CD8-positive, alpha-beta memory T cell (primary cell): ENCODE measurements around the gene MAT1A. TPM values are rescaled to one million over a fixed set of nuclear protein-coding genes. Genes with fewer than 3 reads are reported as not detected.

Experiments used
- CTCF ChIA-PET: fragments of 350-600 bp; sonication (Branson Sonifier 250); formaldehyde crosslinking; loops from one replicate; lab custom pipeline; 2021; ENCODE audit warnings: antibody characterized with exemption; lab: Charles Lee
- POLR2A ChIA-PET: fragments of 350-600 bp; sonication (Branson Sonifier 250); formaldehyde crosslinking; loops from one replicate; lab custom pipeline; 2021; ENCODE audit warnings: antibody characterized with exemption; lab: Charles Lee
- DNase-seq, 5 donors: peaks; one replicate each; pipeline versions ENCODE4 v3.0.0 to v3.0.0-alpha.2; 2020 to 2022; ENCODE audit warnings: mixed read lengths in 1 of 5
- H3K27ac ChIP-seq: one replicate; pipeline ENCODE4 v1.7.0; 2013; ENCODE audit warnings: low read depth, mild to moderate bottlenecking, low read length, moderate library complexity
- H3K27me3 ChIP-seq: 2 replicates; pipeline ENCODE4 v1.7.0; 2013; ENCODE audit warnings: low read length, mild to moderate bottlenecking; ENCODE audit not compliant: insufficient read depth, poor library complexity, severe bottlenecking
- H3K36me3 ChIP-seq: 2 replicates; pipeline ENCODE4 v1.7.0; 2013; ENCODE audit warnings: mild to moderate bottlenecking, low read length, moderate library complexity; ENCODE audit not compliant: insufficient read depth
- H3K4me1 ChIP-seq: 2 replicates; pipeline ENCODE4 v1.7.0; 2013; ENCODE audit warnings: mild to moderate bottlenecking, low read length, moderate library complexity; ENCODE audit not compliant: insufficient read depth
- H3K4me3 ChIP-seq: 2 replicates; pipeline ENCODE4 v1.7.0; 2013; ENCODE audit warnings: mild to moderate bottlenecking, low read length
- H3K9me3 ChIP-seq: 2 replicates; pipeline ENCODE4 v1.7.0; 2013; ENCODE audit warnings: mild to moderate bottlenecking, low read length
- H3K27ac Mint-ChIP-seq, 8 donors: one replicate each; pipeline ENCODE4 v1.8.0; 2020 to 2021; ENCODE audit warnings: mixed read lengths in 8 of 8, mild to moderate bottlenecking in 6 of 8, inconsistent platforms in 3 of 8, moderate library complexity in 3 of 8
- H3K27me3 Mint-ChIP-seq, 2 donors: one replicate each; pipeline ENCODE4 v1.8.0; 2020 to 2021; ENCODE audit warnings: mixed read lengths in 2 of 2, mild to moderate bottlenecking in 1 of 2, moderate library complexity in 1 of 2
- H3K36me3 Mint-ChIP-seq, 3 donors: one replicate each; pipeline ENCODE4 v1.8.0; 2020 to 2021; ENCODE audit warnings: mixed read lengths in 3 of 3, inconsistent platforms in 1 of 3, mild to moderate bottlenecking in 1 of 3
- H3K4me1 Mint-ChIP-seq, 3 donors: one replicate each; pipeline ENCODE4 v1.8.0; 2020 to 2021; ENCODE audit warnings: mixed read lengths in 3 of 3, inconsistent platforms in 1 of 3, mild to moderate bottlenecking in 1 of 3
- H3K4me3 Mint-ChIP-seq, 7 donors: one replicate each; pipeline ENCODE4 v1.8.0; 2020 to 2021; ENCODE audit warnings: mixed read lengths in 7 of 7, mild to moderate bottlenecking in 6 of 7, moderate library complexity in 4 of 7, inconsistent platforms in 2 of 7
- H3K9me3 Mint-ChIP-seq, 5 donors: one replicate each; pipeline ENCODE4 v1.8.0; 2020 to 2022; ENCODE audit warnings: mixed read lengths in 5 of 5, mild to moderate bottlenecking in 3 of 5, moderate library complexity in 2 of 5, inconsistent platforms in 1 of 5
- polyA plus RNA-seq: library from polyadenylated mRNA; unstranded; fragments of 300-500 nt; fragmentation: Illumina TruSeq; gene quantifications from one replicate; pipeline ENCODE4 v1.2.3, GENCODE V29; 2021
- total RNA-seq, 2 experiments: library from RNA; stranded (reverse); gene quantifications; one replicate each; pipeline ENCODE4 v1.2.3, GENCODE V29; 2021

Gene MAT1A
- total and polyA plus RNA-seq, 3 experiments from 2014 or later, result not detected

DNA sequence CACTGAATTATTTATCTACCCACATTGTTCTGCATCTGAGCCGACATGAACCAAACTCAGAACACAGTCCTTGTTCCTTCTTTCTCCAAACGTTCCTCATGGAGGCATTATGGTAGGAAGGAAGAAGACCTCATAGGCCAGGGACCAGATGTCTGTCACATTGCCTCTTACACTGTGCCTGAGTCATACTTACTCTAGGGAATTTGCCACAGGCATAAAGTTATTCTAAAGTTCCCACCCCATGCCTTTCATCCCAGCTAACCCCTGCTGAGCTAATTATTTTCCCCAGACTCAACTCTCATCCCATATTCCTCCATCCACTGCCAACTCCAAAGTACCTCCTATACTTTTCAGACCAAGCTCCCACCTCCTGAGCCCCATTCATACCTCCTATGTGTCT, 21.2 kb downstream of the MAT1A start:
- no peaks in the 10 kb centered on the region for H3K9me3 ChIP-seq
- Mint-ChIP-seq H3K4me1 (no peaks in the 10 kb centered on the region), H3K9me3 (peaks cover 1 to 5% (median 3%) of the 10 kb centered on the region in 5 donors), H3K4me3 (no peak overlapping the region), H3K36me3 (no peaks in the 10 kb centered on the region), H3K27me3 (peaks cover 19 to 24% of the 10 kb centered on the region in 2 donors), H3K27ac (peak overlapping the region in 1 of 8 donors; percentile 29)
- ChIA-PET CTCF (no interaction called here), POLR2A (no interaction called here)
- H3K4me3 ChIP-seq, result no peak overlapping the region
- H3K4me1 ChIP-seq, result no peaks in the 10 kb centered on the region
- no peaks in the 10 kb centered on the region for H3K36me3 ChIP-seq
- H3K27me3 ChIP-seq, result no peaks in the 10 kb centered on the region
- DNase-seq, result no peak
- H3K27ac ChIP-seq, result no peak overlapping the region

DNA sequence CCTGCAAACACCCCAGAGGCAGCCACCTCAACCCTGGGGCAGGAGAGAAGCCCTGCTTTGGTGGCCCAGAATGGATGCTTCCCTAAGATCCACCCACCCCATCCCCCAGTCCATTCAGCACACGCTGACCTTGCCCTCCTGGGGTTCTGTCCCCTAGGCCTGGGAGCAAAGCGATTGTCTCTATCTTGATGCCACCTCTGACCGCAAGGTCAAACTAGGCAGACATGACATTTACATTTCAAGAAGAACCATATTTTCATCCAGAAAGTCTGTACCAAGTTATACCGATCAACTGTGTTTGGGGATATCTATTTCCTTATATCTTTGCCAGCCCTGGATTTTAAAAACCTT, 23.0 kb downstream of the MAT1A start:
- POLR2A ChIA-PET, result no interaction called here
- Histone ChIP-seq H3K36me3 (no peaks in the 10 kb centered on the region), H3K9me3 (no peaks in the 10 kb centered on the region), H3K4me3 (no peak overlapping the region), H3K4me1 (no peaks in the 10 kb centered on the region), H3K27me3 (no peaks in the 10 kb centered on the region), H3K27ac (no peak overlapping the region)
- H3K4me1 Mint-ChIP-seq, result no peaks in the 10 kb centered on the region
- DNase-seq, result no peak
- no peaks in the 10 kb centered on the region for H3K36me3 Mint-ChIP-seq
- H3K4me3 Mint-ChIP-seq, result no peak overlapping the region
- CTCF ChIA-PET, result no interaction called here
- H3K9me3 Mint-ChIP-seq, result peaks cover 1 to 5% (median 3%) of the 10 kb centered on the region in 5 donors
- no peak overlapping the region for H3K27ac Mint-ChIP-seq
- H3K27me3 Mint-ChIP-seq, result peaks cover 19 to 23% of the 10 kb centered on the region in 2 donors

DNA sequence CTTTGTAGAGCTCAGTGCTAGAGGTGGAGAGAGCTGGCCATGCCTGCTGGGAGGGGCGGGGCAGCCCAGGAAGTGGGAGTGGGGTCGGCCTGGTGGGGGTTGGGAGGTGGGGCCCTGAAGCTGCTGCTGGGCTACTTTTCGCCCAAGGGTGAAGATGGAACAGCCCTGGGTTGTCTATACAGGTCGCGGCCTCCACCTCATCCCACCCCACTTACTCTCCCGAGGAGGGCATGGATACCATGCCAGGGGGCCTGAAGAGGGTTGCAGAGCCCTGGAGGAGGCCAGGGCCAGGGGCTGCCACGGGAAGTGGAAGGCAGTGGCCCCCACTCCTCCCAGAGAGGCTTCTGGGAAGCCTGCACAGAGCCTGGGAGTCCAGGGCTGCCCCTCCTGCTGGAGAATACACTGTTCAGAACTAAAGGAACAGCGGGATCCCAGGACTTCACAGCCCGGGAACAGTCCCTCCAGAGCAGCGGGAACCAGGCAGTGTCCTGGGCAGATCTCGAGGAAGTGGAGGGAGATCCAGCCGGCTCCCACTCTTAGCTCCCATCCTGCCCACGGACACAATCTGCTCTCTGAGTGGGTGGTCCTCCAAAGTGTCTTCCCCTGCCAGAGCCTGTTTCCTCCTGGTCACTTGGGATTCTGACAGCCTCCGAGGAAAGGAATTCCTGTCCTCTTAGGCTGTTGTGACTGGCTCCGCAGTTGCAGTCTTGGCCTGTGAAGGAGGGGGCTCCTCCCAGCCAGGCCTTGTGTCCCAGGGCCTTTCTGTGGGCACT, 23.5 kb downstream of the MAT1A start:
- POLR2A ChIA-PET, result no interaction called here
- H3K4me1 Mint-ChIP-seq, result no peaks in the 10 kb centered on the region
- no peaks in the 10 kb centered on the region for H3K36me3 Mint-ChIP-seq
- Histone ChIP-seq H3K9me3 (no peaks in the 10 kb centered on the region), H3K36me3 (no peaks in the 10 kb centered on the region), H3K27ac (no peak overlapping the region), H3K4me3 (no peak overlapping the region), H3K4me1 (no peaks in the 10 kb centered on the region), H3K27me3 (no peaks in the 10 kb centered on the region)
- H3K9me3 Mint-ChIP-seq, result peaks cover 1 to 5% (median 3%) of the 10 kb centered on the region in 5 donors
- no peak for DNase-seq
- H3K4me3 Mint-ChIP-seq, result no peak overlapping the region
- H3K27ac Mint-ChIP-seq, result no peak overlapping the region
- peaks cover 16 to 17% of the 10 kb centered on the region in 2 donors for H3K27me3 Mint-ChIP-seq
- CTCF ChIA-PET, result no interaction called here

DNA sequence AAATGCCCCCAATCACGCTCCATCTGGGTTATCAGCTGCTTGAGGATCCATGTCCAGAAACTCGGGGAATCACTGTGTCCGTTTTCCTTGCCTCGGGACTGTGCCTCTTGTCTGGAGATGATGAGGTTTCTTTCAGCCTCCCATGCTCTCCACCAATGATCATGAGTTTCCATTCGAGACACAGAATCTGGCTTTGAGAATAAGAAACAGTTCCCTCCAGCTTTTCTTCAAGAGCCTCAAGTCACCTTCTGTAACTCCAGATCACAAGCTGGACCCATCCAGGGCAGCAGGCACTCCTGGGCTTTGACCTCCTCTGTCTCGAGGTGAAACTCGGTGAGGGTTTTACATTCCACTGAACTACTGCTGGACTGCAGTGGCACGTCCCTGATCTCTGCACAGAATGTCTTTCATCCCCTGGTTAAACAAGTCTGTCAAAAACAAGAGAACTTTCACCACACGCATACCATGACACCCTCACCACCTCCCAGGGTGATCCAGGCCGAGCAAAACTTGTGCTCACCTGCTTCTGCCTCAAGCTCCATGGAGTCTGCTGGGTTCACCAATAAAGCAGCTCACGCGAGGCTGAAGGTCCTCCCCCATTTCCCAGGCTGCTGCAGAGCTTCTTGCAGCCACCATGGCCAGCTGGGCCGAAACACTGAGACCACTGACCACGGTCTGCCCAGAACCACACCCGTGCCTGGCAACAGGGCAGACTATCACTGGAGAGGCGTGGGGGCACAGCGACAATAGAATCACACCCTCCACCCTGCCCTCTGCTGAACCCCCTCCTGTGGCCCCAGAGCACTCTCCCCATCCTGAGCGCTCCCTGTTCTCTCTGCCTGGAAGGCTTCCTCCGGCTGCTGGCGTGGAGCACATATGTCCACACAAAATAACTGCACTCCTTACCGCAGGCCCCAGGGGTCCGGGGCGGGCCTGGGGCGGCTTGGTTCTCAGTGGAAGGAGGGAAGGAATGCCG, 25.1 kb downstream of the MAT1A start:
- Histone ChIP-seq H3K27ac (no peak overlapping the region), H3K4me3 (no peak overlapping the region), H3K36me3 (no peaks in the 10 kb centered on the region), H3K27me3 (no peaks in the 10 kb centered on the region), H3K9me3 (no peaks in the 10 kb centered on the region), H3K4me1 (no peaks in the 10 kb centered on the region)
- Mint-ChIP-seq H3K9me3 (peaks cover 1 to 5% (median 3%) of the 10 kb centered on the region in 5 donors), H3K27me3 (peaks cover 9 to 12% of the 10 kb centered on the region in 2 donors), H3K27ac (peak overlapping the region in 1 of 8 donors; percentile 14), H3K4me3 (no peak overlapping the region), H3K36me3 (no peaks in the 10 kb centered on the region), H3K4me1 (no peaks in the 10 kb centered on the region)
- POLR2A ChIA-PET, result no interaction called here
- no peak for DNase-seq
- CTCF ChIA-PET, result no interaction called here

DNA sequence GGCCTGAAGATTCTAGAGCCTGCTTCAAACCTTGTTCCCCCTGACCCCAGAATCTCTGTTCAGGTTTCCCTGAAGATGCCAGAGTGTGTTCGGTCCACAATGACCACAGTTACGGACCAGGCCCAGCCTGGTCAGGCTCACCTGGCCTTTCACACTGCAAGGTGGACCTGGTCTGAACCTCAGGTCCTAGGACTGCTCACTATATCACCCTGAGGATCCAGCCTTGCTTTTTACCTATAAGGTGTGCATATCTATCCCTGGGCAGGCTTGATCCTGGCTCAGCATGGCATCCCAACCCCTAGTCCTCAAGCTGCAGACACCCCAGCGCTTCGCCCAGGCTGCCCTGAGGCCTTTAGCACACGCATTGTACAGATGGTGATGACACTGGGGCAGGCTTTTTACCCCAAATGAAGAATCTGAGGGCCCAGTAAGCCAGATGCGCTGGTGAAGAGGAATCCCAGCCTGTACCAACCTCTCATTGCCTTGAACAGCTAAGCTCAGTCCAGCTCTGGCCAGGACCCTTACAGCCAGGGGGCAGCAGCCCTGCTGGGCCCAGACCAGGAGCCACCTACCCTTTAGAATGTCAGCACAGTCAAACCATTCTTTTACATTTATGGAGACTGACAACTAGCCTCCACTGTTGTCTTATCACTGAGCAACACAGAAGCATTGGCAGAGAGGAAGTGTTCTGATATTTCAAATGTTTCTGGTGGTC, 28.0 kb downstream of the MAT1A start:
- H3K27ac Mint-ChIP-seq, result no peak overlapping the region
- Histone ChIP-seq H3K27ac (no peak overlapping the region), H3K36me3 (no peaks in the 10 kb centered on the region), H3K4me3 (no peak overlapping the region), H3K4me1 (no peaks in the 10 kb centered on the region), H3K9me3 (no peaks in the 10 kb centered on the region), H3K27me3 (no peaks in the 10 kb centered on the region)
- H3K4me1 Mint-ChIP-seq, result no peaks in the 10 kb centered on the region
- DNase-seq, result no peak
- H3K36me3 Mint-ChIP-seq, result no peaks in the 10 kb centered on the region
- peaks cover 0 to 2% (median 0%) of the 10 kb centered on the region in 5 donors for H3K9me3 Mint-ChIP-seq
- ChIA-PET POLR2A (no interaction called here), CTCF (interaction anchor here (1.4 kb wide), 1 partner anchor 118 kb away, joined by 3 read pairs; no protein-coding TSS in a partner anchor)
- no peak overlapping the region for H3K4me3 Mint-ChIP-seq
- peaks cover 8 to 9% of the 10 kb centered on the region in 2 donors for H3K27me3 Mint-ChIP-seq

DNA sequence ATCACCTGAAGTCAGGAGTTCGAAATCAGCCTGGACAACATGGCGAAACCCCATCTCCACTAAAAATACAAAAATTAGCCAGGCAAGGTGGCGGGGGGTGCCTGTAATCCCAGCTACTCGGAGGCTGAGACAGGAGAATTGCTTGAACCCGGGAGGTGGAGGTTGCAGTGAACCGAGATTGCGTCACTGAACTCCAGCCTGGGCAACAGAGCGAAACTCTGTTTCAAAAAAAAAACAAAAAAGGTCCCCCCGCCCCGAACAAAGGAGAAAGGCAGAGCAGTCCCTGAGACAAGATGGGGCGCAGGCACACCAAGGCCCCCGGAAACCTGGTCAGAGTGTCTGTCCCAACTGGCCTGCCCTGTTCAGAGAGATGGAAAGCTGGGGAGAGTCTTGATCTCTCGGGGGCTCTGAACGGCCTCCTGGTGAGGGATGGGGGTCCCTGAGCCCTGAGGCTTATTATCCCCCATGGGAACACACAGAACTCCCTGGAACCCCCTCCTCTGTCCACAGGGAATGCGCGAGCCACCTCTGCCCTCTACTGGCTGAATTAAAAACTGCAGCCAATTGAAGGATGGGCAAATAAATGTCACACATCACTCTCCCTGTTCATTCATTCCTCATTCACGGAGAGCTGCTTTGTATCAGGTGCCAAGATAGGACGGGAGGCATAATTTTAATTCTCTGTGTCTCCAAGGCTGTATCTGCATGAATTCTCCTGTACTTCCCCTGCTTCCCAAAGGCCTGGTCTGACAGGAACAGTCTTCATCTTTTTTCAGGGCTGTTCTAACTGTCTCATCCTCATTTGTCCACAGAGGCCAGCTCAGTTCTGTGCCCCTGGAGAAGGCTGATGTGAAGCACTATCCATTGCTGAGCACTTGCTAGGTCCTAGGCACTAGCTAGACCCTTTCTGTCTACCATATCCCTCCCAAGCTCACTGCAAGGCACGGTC, 28.9 kb downstream of the MAT1A start:
- POLR2A ChIA-PET, result no interaction called here
- no peaks in the 10 kb centered on the region for H3K4me1 ChIP-seq
- no peak overlapping the region for H3K27ac Mint-ChIP-seq
- no peak overlapping the region for H3K27ac ChIP-seq
- peaks cover 7 to 9% of the 10 kb centered on the region in 2 donors for H3K27me3 Mint-ChIP-seq
- H3K9me3 Mint-ChIP-seq, result peaks cover 0 to 2% (median 0%) of the 10 kb centered on the region in 5 donors
- no peaks in the 10 kb centered on the region for H3K9me3 ChIP-seq
- no peak overlapping the region for H3K4me3 ChIP-seq
- CTCF ChIA-PET, result interaction anchor here (1.4 kb wide), 1 partner anchor 117 kb away, joined by 3 read pairs; no protein-coding TSS in a partner anchor
- no peaks in the 10 kb centered on the region for H3K4me1 Mint-ChIP-seq
- no peaks in the 10 kb centered on the region for H3K36me3 Mint-ChIP-seq
- no peaks in the 10 kb centered on the region for H3K27me3 ChIP-seq
- DNase-seq, result peak in 2 of 5 donors; percentile 14 to 16
- no peak overlapping the region for H3K4me3 Mint-ChIP-seq
- no peaks in the 10 kb centered on the region for H3K36me3 ChIP-seq

DNA sequence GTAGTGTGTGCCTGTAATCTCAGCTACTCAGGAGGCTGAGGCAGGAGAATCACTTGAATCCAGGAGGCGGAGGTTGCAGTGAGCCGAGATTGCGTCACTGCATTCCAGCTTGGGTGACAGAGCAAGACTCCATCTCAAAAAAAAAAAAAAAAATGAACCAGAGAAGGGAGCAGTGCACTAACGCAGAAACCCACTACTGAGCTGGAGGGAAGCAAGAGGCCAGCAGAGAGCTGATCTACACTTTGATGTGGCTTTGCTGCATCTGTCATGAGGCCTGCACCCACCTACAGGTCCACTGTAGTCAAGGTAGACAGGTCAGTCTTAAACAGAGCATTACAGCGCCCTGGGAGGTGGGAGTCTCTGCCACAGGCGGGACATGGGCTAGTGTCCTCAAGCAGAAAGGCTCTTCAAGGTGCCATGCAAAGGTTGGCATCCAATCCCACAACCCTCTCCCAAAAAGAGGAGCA, 30.0 kb downstream of the MAT1A start:
- CTCF ChIA-PET, result interaction anchor here (0.6 kb wide), 1 partner anchor 686 kb away, joined by 3 read pairs; no protein-coding TSS in a partner anchor
- no peaks in the 10 kb centered on the region for H3K9me3 ChIP-seq
- Mint-ChIP-seq H3K36me3 (no peaks in the 10 kb centered on the region), H3K4me1 (no peaks in the 10 kb centered on the region), H3K9me3 (peaks cover 0 to 2% (median 0%) of the 10 kb centered on the region in 5 donors), H3K27ac (peak overlapping the region in 1 of 8 donors; percentile 4), H3K4me3 (no peak overlapping the region), H3K27me3 (peaks cover 3 to 5% of the 10 kb centered on the region in 2 donors)
- no peaks in the 10 kb centered on the region for H3K27me3 ChIP-seq
- H3K4me1 ChIP-seq, result no peaks in the 10 kb centered on the region
- DNase-seq, result no peak
- no peak overlapping the region for H3K4me3 ChIP-seq
- no peaks in the 10 kb centered on the region for H3K36me3 ChIP-seq
- H3K27ac ChIP-seq, result no peak overlapping the region
- POLR2A ChIA-PET, result no interaction called here
